Measurements from ENCODE around the gene CNTRL.
"Not testable (repeated sequence)": the region's sequence is repeated elsewhere in the genome, so short reads cannot be mapped to it uniquely, and the experiment has no call there.

CNTRL gene

GRCh38 chr9:121125590-121125989 lies 50.8 kb downstream of the CNTRL start:
- Mint-ChIP-seq H3K36me3 (peaks cover 64% of the 10 kb centered on the region), H3K4me3 (no peak overlapping the region), H3K27ac (no peak overlapping the region), H3K9me3 (peaks cover 16% of the 10 kb centered on the region), H3K4me1 (peaks cover 69% of the 10 kb centered on the region), H3K27me3 (no peaks in the 10 kb centered on the region)
- CTCF ChIA-PET, result interaction anchor here (1.1 kb wide), 1 partner anchor 18 kb away, joined by 3 read pairs; no protein-coding TSS in a partner anchor
- no peak for DNase-seq

GRCh38 chr9:121129384-121129783 lies 54.6 kb downstream of the CNTRL start:
- H3K27me3 Mint-ChIP-seq, DNase-seq, H3K27ac Mint-ChIP-seq, H3K4me3 Mint-ChIP-seq, CTCF ChIA-PET: not testable (repeated sequence)
- Mint-ChIP-seq H3K4me1 (peaks cover 71% of the 10 kb centered on the region), H3K36me3 (peaks cover 84% of the 10 kb centered on the region), H3K9me3 (peaks cover 28% of the 10 kb centered on the region)

DNA sequence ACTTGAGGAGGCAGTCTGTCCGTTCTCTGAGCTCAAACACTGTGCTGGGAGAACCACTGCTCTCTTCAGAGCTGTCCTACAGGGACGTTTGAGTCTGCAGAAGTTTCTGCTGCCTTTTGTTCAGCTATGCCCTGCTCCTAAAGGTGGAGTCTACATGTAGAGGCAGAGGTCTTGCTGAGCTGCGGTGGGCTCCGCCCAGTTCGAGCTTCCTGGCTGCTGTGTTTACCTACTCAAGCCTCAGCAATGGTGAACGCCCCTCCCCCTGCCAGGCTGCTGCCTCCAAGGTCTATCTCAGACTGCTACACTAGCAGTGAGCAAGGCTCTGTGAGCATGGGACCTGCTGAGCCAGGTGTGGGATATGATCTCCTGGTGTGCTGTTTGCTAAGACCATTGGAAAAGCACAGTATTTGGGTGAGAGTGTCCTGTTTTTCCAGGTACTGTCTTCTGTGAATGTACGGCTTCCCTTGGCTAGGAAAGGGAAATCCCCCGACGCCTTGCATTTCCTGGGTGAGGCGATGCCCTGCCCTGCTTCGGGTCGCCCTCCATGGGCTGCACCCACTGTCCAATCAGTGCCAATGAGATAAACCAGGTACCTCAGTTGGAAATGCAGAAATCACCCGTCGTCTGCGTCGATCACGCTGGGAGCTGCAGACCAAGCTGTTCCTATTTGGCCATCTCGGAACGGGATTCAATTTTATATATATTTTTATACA lies 58.5 kb downstream of the CNTRL start:
- no peaks in the 10 kb centered on the region for H3K27me3 Mint-ChIP-seq
- peaks cover 87% of the 10 kb centered on the region for H3K36me3 Mint-ChIP-seq
- CTCF ChIA-PET, result interaction anchor here (0.8 to 1.8 kb wide), 7 partner anchors 9 to 377 kb away, joined by 3 to 12 read pairs (median 4); no protein-coding TSS in a partner anchor
- peak overlapping the region; percentile 25 for H3K4me3 Mint-ChIP-seq
- peaks cover 66% of the 10 kb centered on the region for H3K4me1 Mint-ChIP-seq
- peak; percentile 94 for DNase-seq
- H3K9me3 Mint-ChIP-seq, result peaks cover 26% of the 10 kb centered on the region
- H3K27ac Mint-ChIP-seq, result peak overlapping the region; percentile 93

GRCh38 chr9:121135642-121136041 lies 60.9 kb downstream of the CNTRL start:
- peaks cover 84% of the 10 kb centered on the region for H3K36me3 Mint-ChIP-seq
- CTCF ChIA-PET, result interaction anchor here (0.7 to 1.2 kb wide), 3 partner anchors 28 to 76 kb away, joined by 3 read pairs; no protein-coding TSS in a partner anchor
- no peak for DNase-seq
- no peak overlapping the region for H3K4me3 Mint-ChIP-seq
- H3K4me1 Mint-ChIP-seq, result peaks cover 44% of the 10 kb centered on the region
- H3K27me3 Mint-ChIP-seq, result no peaks in the 10 kb centered on the region
- H3K9me3 Mint-ChIP-seq, result peaks cover 12% of the 10 kb centered on the region
- peak overlapping the region; percentile 25 for H3K27ac Mint-ChIP-seq

GRCh38 chr9:121138561-121138960 lies 63.8 kb downstream of the CNTRL start:
- Mint-ChIP-seq H3K36me3 (peaks cover 82% of the 10 kb centered on the region), H3K4me1 (peaks cover 15% of the 10 kb centered on the region), H3K4me3 (no peak overlapping the region), H3K27me3 (no peaks in the 10 kb centered on the region), H3K9me3 (no peaks in the 10 kb centered on the region), H3K27ac (peak overlapping the region; percentile 52)
- CTCF ChIA-PET, result no interaction called here
- DNase-seq, result no peak

GRCh38 chr9:121138973-121139372 lies 64.2 kb downstream of the CNTRL start:
- peaks cover 82% of the 10 kb centered on the region for H3K36me3 Mint-ChIP-seq
- CTCF ChIA-PET, result no interaction called here

DNA sequence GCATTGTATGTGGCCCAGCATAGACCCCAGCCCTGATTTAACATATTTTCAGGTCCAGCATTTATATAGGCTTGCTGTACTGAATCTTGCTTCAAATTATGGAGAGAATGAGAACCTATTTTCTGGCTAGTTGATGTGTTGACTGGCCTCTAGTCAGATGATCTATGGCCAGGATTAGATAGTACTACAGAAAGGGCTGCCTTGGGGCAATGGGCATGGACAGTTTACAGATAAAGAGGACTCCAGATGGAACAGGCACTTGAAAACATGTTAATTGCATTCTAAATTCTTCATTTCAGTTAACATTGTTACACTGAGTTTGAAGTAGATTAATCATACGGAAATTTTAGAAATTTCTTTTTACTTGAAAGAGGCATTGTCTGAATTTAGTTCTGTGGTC lies 65.4 kb downstream of the CNTRL start:
- Mint-ChIP-seq H3K4me1 (peaks cover 6% of the 10 kb centered on the region), H3K9me3 (no peaks in the 10 kb centered on the region), H3K27me3 (no peaks in the 10 kb centered on the region), H3K4me3 (no peak overlapping the region), H3K36me3 (peaks cover 83% of the 10 kb centered on the region), H3K27ac (no peak overlapping the region)
- CTCF ChIA-PET, result no interaction called here
- no peak for DNase-seq

More at GRCh38 chr9:121138973-121139372, 64.2 kb downstream of the CNTRL start:
- H3K9me3 Mint-ChIP-seq, result no peaks in the 10 kb centered on the region
- peak overlapping the region; percentile 47 for H3K27ac Mint-ChIP-seq
- DNase-seq, result no peak
- H3K27me3 Mint-ChIP-seq, result no peaks in the 10 kb centered on the region
- H3K4me3 Mint-ChIP-seq, result no peak overlapping the region
- peaks cover 15% of the 10 kb centered on the region for H3K4me1 Mint-ChIP-seq

DNA sequence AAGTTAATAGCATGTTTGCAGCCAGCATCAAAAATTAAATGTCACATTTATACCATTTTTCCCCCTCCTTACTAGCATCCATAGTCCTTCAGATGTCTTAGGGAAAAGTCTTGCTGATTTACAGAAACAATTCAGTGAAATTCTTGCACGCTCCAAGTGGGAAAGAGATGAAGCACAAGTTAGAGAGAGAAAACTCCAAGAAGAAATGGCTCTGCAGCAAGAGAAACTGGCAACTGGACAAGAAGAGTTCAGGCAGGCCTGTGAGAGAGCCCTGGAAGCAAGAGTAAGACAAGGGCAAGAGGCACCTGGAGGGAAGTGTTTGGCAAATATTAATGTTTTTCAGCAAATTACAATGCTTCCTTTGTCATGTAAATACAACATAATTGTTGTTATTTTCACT lies 66.6 kb downstream of the CNTRL start:
- Mint-ChIP-seq H3K27ac (no peak overlapping the region), H3K36me3 (peaks cover 79% of the 10 kb centered on the region), H3K4me1 (peaks cover 3% of the 10 kb centered on the region), H3K4me3 (no peak overlapping the region), H3K27me3 (no peaks in the 10 kb centered on the region), H3K9me3 (no peaks in the 10 kb centered on the region)
- no peak for DNase-seq
- CTCF ChIA-PET, result no interaction called here

DNA sequence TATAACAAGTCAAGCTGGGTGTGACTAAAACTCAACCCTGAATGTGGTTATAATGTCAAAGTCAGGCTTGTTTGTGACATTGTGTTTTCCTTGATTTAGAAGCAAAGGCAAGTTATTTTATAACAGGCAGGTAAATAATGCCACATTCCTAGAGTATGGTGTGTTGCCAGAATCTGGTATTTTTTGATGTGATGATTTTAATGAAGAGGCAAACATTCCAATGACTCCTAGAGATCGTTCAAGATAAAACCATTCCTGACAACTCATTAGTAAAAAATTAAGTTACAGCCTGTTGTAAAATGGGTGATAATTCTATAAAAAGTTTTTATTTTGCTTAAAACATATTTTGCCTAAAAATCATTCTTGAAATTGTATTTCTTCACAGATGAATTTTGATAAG lies 67.0 kb downstream of the CNTRL start:
- Mint-ChIP-seq H3K27ac (no peak overlapping the region), H3K27me3 (no peaks in the 10 kb centered on the region), H3K4me1 (peaks cover 3% of the 10 kb centered on the region), H3K4me3 (no peak overlapping the region), H3K36me3 (peaks cover 80% of the 10 kb centered on the region), H3K9me3 (no peaks in the 10 kb centered on the region)
- no peak for DNase-seq
- CTCF ChIA-PET, result no interaction called here

GRCh38 chr9:121143771-121144170 lies 69.0 kb downstream of the CNTRL start:
- CTCF ChIA-PET, result interaction anchor here (1.8 kb wide), 1 partner anchor 26 kb away, joined by 5 read pairs; no protein-coding TSS in a partner anchor
- Mint-ChIP-seq H3K4me3 (no peak overlapping the region), H3K36me3 (peaks cover 82% of the 10 kb centered on the region), H3K27ac (no peak overlapping the region), H3K27me3 (no peaks in the 10 kb centered on the region), H3K4me1 (peaks cover 12% of the 10 kb centered on the region), H3K9me3 (no peaks in the 10 kb centered on the region)
- no peak for DNase-seq

DNA sequence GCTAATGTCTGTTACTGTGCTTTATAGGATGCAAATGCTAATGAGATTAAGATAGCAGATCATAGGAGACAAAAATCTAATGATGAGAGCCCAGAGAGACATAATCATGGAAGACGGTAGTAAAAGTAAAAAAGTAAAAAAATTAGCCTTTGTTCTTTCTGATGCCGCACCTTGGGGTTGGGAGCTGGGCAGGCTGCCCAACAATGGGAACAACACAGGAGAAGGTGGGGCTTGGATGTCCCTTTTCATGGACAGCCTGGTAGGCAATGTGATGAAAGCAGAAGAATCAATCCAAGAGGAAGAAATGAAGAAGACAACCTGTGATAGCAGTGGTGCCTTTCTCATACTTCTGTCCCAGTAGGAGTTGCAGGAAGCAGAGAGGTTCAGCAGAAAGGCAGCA lies 69.7 kb downstream of the CNTRL start:
- Mint-ChIP-seq H3K27me3 (no peaks in the 10 kb centered on the region), H3K4me1 (peaks cover 12% of the 10 kb centered on the region), H3K9me3 (no peaks in the 10 kb centered on the region), H3K27ac (peak overlapping the region; percentile 3), H3K4me3 (no peak overlapping the region), H3K36me3 (peaks cover 82% of the 10 kb centered on the region)
- DNase-seq, result no peak
- CTCF ChIA-PET, result interaction anchor here (1.8 kb wide), 1 partner anchor 25 kb away, joined by 5 read pairs; no protein-coding TSS in a partner anchor

- no peaks in the 10 kb centered on the region for H3K27me3 Mint-ChIP-seq
- peaks cover 68% of the 10 kb centered on the region for H3K36me3 Mint-ChIP-seq
- no peak overlapping the region for H3K27ac Mint-ChIP-seq
These were observed 75.4 kb downstream of the CNTRL start for GRCh38 chr9:121150188-121150587.

DNA sequence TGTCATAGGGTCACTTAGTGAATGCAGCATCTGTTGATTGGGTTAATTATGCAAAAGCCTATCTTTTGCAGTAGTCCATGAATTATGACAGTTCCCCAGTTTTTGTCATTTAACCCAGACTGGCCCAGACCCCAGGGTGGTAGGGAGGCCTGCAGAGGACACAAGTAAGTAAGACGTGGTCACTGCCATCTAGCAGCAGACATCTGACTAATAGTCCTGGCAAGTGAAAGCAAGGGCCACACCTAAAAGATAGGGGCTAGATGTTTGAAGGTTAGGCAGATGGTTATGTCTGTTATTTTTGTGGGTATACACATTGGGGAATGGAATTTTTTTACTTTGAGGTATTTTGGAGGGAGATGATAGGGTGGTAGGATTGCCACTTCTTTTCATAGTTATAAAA lies 78.9 kb downstream of the CNTRL start:
- Mint-ChIP-seq H3K36me3 (peaks cover 69% of the 10 kb centered on the region), H3K9me3 (no peaks in the 10 kb centered on the region), H3K27me3 (no peaks in the 10 kb centered on the region), H3K4me1 (peaks cover 25% of the 10 kb centered on the region), H3K4me3 (no peak overlapping the region), H3K27ac (no peak overlapping the region)
- CTCF ChIA-PET, result interaction anchor here (1.1 to 1.2 kb wide), 2 partner anchors 32 to 397 kb away, joined by 3 read pairs; no protein-coding TSS in a partner anchor
- DNase-seq, result no peak

More at GRCh38 chr9:121150188-121150587, 75.4 kb downstream of the CNTRL start:
- Mint-ChIP-seq H3K4me3 (no peak overlapping the region), H3K4me1 (peaks cover 30% of the 10 kb centered on the region), H3K9me3 (no peaks in the 10 kb centered on the region)
- CTCF ChIA-PET, result interaction anchor here (0.7 to 0.8 kb wide), 2 partner anchors 19 to 63 kb away, joined by 3 read pairs; no protein-coding TSS in a partner anchor
- no peak for DNase-seq

DNA sequence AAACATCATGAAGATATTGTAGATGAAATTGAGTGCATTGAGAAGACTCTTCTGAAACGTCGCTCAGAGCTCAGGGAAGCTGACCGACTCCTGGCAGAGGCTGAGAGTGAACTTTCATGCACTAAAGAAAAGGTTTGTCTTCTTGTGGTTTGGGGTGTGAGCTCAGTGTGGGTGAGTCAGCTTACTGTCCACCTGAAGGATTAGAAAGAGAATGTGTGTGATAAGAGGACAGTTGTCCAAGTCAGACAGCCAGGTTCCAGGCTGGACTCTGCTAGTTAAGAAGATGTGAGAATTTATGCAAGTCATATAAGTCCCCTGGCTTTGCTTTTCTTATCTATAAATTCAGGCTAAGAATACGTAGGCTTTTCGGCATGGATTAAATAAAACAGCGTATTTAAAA lies 80.0 kb downstream of the CNTRL start:
- H3K4me3 Mint-ChIP-seq, result no peak overlapping the region
- peaks cover 69% of the 10 kb centered on the region for H3K36me3 Mint-ChIP-seq
- H3K27ac Mint-ChIP-seq, result no peak overlapping the region
- H3K9me3 Mint-ChIP-seq, result no peaks in the 10 kb centered on the region
- H3K4me1 Mint-ChIP-seq, result peaks cover 25% of the 10 kb centered on the region
- CTCF ChIA-PET, result interaction anchor here (1.1 kb wide), 1 partner anchor 33 kb away, joined by 3 read pairs; no protein-coding TSS in a partner anchor
- no peaks in the 10 kb centered on the region for H3K27me3 Mint-ChIP-seq
- DNase-seq, result no peak

GRCh38 chr9:121156263-121156731 lies 81.5 kb downstream of the CNTRL start:
- Mint-ChIP-seq H3K9me3 (no peaks in the 10 kb centered on the region), H3K4me3 (no peak overlapping the region), H3K36me3 (peaks cover 71% of the 10 kb centered on the region), H3K4me1 (peaks cover 27% of the 10 kb centered on the region), H3K27ac (peak overlapping the region; percentile 83), H3K27me3 (no peaks in the 10 kb centered on the region)
- CTCF ChIA-PET, result no interaction called here
- DNase-seq, result no peak

All from activated naive CD4-positive, alpha-beta T cell treated with anti-CD3 and anti-CD28 coated beads, Interleukin-2, amount 10 ng/mL, durations not matched to agents 7 days and 5 days (primary cell).